PC-9 (cell line): ENCODE measurements around the gene MTA1. TPM values are rescaled to one million over a fixed set of nuclear protein-coding genes. Genes with fewer than 3 reads are reported as not detected.

ENCODE experiments used
- BruUV-seq: library from RNA; stranded (reverse); fragments of 400-500 nt; replicated peaks from 2 replicates; lab custom pipeline; 2021; lab: Mats Ljungman, UMichigan
- CTCF ChIA-PET: fragments of 300-600 bp; sonication (Branson Sonifier 250); formaldehyde crosslinking; loops from one replicate; lab custom pipeline; 2022; ENCODE audit warnings: antibody characterized with exemption; lab: Charles Lee
- POLR2A ChIA-PET: fragments of 300-600 bp; sonication (Branson Sonifier 250); formaldehyde crosslinking; loops from one replicate; lab custom pipeline; 2022; ENCODE audit warnings: antibody characterized with exemption; ENCODE audit not compliant: unreplicated experiment; lab: Charles Lee
- DNase-seq, 2 experiments: peaks; one replicate each; pipeline versions ENCODE4 v3.0.0 to v3.0.0-alpha.2; 2015 to 2022; ENCODE audit warnings: mixed read lengths in 1 of 2
- H2AFZ ChIP-seq: fragments of 200-600 bp; sonication (generic); 2 replicates; pipeline ENCODE4 v1.8.1; 2017; ENCODE audit warnings: antibody characterized with exemption
- H3F3A ChIP-seq: fragments of 200-600 bp; sonication (generic); 2 replicates; pipeline ENCODE4 v1.8.1; 2017; ENCODE audit warnings: antibody characterized with exemption, mild to moderate bottlenecking, low read depth; ENCODE audit not compliant: insufficient read depth
- H3K27ac ChIP-seq: fragments of 200-600 bp; sonication (generic); 2 replicates; pipeline ENCODE4 v1.6.1; 2016; ENCODE audit warnings: mixed run types
- H3K27me3 ChIP-seq: fragments of 200-600 bp; sonication (generic); 2 replicates; pipeline ENCODE4 v1.6.1; 2016; ENCODE audit warnings: low read depth, mixed run types; ENCODE audit not compliant: insufficient read depth
- H3K36me3 ChIP-seq: fragments of 200-600 bp; sonication (generic); 2 replicates; pipeline ENCODE4 v1.6.1; 2016; ENCODE audit warnings: low read depth, mixed run types
- H3K4me1 ChIP-seq: fragments of 200-600 bp; sonication (generic); replicated peaks from 2 replicates; pipeline ENCODE4 v1.6.1; 2016; ENCODE audit warnings: mixed run types; ENCODE audit not compliant: insufficient read depth
- H3K4me2 ChIP-seq: fragments of 200-600 bp; sonication (generic); 2 replicates; pipeline ENCODE4 v1.6.1; 2017; ENCODE audit warnings: mixed run types
- H3K4me3 ChIP-seq: fragments of 200-600 bp; sonication (generic); 2 replicates; pipeline ENCODE4 v1.6.1; 2016; ENCODE audit warnings: mixed run types
- H3K79me2 ChIP-seq: fragments of 200-600 bp; sonication (generic); 2 replicates; pipeline ENCODE4 v1.6.1; 2017; ENCODE audit warnings: low read depth, mixed run types
- H3K9me2 ChIP-seq: fragments of 200-600 bp; sonication (generic); 2 replicates; pipeline ENCODE4 v1.8.1; 2017; ENCODE audit warnings: mild to moderate bottlenecking; ENCODE audit not compliant: insufficient read depth
- H3K9me3 ChIP-seq: fragments of 200-600 bp; sonication (generic); 2 replicates; pipeline ENCODE4 v1.8.1; 2016; ENCODE audit warnings: low read depth; ENCODE audit not compliant: insufficient read depth
- H4K20me1 ChIP-seq: fragments of 200-600 bp; sonication (generic); 2 replicates; pipeline ENCODE4 v1.8.1; 2017; ENCODE audit not compliant: insufficient read depth
- EZH2 ChIP-seq: fragments of 200-600 bp; sonication (generic); IDR thresholded peaks from 2 replicates; pipeline ENCODE4 v1.8.0; 2017; ENCODE audit warnings: antibody characterized with exemption, low read depth
- intact Hi-C: fragments of 100-400 bp; cut with micrococcal nuclease; formaldehyde crosslinking; loops from one replicate; pipeline ENCODE4 v1.10.0; 2022; ENCODE audit not compliant: unreplicated experiment
- total RNA-seq: library from RNA; stranded (reverse); gene quantifications from 2 replicates; pipeline ENCODE4 v1.2.3, GENCODE V29; 2021
- TF ChIP-seq, protein P1 (sequence below): fragments of 200-600 bp; sonication (generic); conservative IDR thresholded peaks from 2 replicates; pipeline ENCODE4 v1.6.1; 2017; ENCODE audit warnings: mixed run types, antibody characterized with exemption, mild to moderate bottlenecking, moderate library complexity

The MTA1 gene
- total RNA-seq, 1 experiment from 2014 or later: 124 TPM

DNA sequence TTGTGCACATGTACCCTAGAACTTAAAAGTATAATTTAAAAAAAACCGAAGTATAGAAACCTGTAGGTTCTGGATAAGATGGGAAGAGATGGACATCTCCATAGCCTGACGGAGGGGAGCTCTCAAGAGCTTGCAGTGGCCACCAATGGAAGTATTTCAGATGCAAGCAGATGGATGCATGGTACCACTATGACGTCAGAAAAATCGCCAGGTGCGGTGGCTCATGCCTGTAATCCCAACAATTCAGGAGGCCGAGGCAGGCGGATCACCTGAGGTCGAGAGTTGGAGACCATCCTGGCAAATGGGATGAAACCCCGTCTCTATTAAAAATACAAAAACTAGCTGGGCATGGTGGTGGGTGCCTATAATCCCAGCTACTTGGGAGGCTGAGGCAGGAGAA is 17.9 kb upstream of the MTA1 start:
- TF ChIP-seq EZH2: no peak
- TF ChIP-seq, protein P1, sequence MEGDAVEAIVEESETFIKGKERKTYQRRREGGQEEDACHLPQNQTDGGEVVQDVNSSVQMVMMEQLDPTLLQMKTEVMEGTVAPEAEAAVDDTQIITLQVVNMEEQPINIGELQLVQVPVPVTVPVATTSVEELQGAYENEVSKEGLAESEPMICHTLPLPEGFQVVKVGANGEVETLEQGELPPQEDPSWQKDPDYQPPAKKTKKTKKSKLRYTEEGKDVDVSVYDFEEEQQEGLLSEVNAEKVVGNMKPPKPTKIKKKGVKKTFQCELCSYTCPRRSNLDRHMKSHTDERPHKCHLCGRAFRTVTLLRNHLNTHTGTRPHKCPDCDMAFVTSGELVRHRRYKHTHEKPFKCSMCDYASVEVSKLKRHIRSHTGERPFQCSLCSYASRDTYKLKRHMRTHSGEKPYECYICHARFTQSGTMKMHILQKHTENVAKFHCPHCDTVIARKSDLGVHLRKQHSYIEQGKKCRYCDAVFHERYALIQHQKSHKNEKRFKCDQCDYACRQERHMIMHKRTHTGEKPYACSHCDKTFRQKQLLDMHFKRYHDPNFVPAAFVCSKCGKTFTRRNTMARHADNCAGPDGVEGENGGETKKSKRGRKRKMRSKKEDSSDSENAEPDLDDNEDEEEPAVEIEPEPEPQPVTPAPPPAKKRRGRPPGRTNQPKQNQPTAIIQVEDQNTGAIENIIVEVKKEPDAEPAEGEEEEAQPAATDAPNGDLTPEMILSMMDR: no peak
- H3F3A ChIP-seq: peaks cover 13% of the 10 kb centered on the region; the same call in 1 of the 2 replicates

DNA sequence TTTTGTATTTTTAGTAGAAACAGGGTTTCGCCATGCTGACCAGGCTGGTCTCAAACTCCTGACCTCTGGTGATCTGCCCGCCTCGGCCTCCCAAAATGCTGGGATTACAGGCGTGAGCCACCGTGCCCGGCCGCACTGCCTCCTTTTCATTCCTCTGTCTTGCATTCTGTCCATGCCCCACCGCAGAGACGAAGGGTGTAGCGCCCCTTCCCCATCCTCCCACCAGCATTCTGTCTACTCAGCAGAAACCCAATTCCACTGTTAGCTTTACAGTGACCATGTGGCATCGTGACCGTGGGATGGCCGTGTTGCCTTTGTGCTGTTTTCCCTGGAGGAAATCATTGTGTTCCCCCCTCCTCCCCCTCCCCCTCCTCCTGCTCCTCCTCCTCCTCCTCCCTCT is 11.0 kb upstream of the MTA1 start:
- Histone ChIP-seq H2AFZ (no peak overlapping the region), H3K4me3 (no peak overlapping the region), H3F3A (peaks cover 5% of the 10 kb centered on the region; the same call in 1 of the 2 replicates), H3K27ac (no peak overlapping the region), H3K9me2 (no peaks in the 10 kb centered on the region), H3K4me2 (no peak overlapping the region), H3K9me3 (peaks cover 6% of the 10 kb centered on the region; the same call in 1 of the 2 replicates), H3K4me1 (peaks cover 5% of the 10 kb centered on the region), H4K20me1 (no peaks in the 10 kb centered on the region), H3K27me3 (peaks cover 26% of the 10 kb centered on the region), H3K36me3 (no peaks in the 10 kb centered on the region), H3K79me2 (no peaks in the 10 kb centered on the region)
- CTCF ChIA-PET: no interaction called here
- POLR2A ChIA-PET: no interaction called here
- intact Hi-C loops: no loop called here
- DNase-seq: no peak
- BruUV-seq: no TSS peak
- TF ChIP-seq, protein P1: no peak
- TF ChIP-seq EZH2: no peak

More for the DNA sequence above, 17.9 kb upstream of the MTA1 start:
- BruUV-seq: no TSS peak
- peaks cover 22% of the 10 kb centered on the region for H3K36me3 ChIP-seq
- no peak overlapping the region for H3K4me3 ChIP-seq
- H3K9me2 ChIP-seq: no peaks in the 10 kb centered on the region
- ChIA-PET POLR2A (no interaction called here), CTCF (no interaction called here)
- intact Hi-C loops: no loop called here
- no peak overlapping the region for H3K27ac ChIP-seq
- peaks cover 11% of the 10 kb centered on the region for H3K79me2 ChIP-seq
- H2AFZ ChIP-seq: no peak overlapping the region
- no peaks in the 10 kb centered on the region for H4K20me1 ChIP-seq
- H3K9me3 ChIP-seq: peaks cover 50% of the 10 kb centered on the region
- no peak overlapping the region for H3K4me2 ChIP-seq
- H3K4me1 ChIP-seq: peaks cover 7% of the 10 kb centered on the region; the same call in 1 of the 2 replicates
- DNase-seq: no peak
- no peaks in the 10 kb centered on the region for H3K27me3 ChIP-seq

DNA sequence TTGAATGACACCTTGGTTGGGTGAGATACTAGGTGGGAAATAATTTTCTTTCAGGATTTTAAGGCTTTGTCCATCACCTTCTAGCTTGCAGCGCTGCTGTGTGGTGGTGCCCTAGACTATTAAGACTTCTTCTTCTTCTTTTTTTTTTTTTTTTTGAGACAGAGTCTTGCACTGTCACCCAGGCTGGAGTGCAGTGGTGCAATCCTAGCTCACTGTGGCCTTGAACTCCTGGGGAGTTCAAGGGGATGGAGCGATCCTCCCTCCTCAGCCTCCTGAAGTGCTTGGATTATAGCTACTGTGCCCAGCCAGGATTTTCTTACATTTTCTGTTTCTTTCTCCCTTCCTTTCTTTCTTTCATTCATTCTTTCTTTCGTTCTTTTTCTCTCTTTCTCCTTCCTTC is 10.3 kb upstream of the MTA1 start:
- intact Hi-C loops: no loop called here
- no peaks in the 10 kb centered on the region for H4K20me1 ChIP-seq
- no peak for TF ChIP-seq EZH2
- TF ChIP-seq, protein P1: no peak
- peaks cover 12% of the 10 kb centered on the region; the same call in 1 of the 2 replicates for H3F3A ChIP-seq
- ChIA-PET POLR2A (no interaction called here), CTCF (no interaction called here)
- H3K36me3 ChIP-seq: no peaks in the 10 kb centered on the region
- H3K27me3 ChIP-seq: peaks cover 32% of the 10 kb centered on the region
- no peak overlapping the region for H3K4me3 ChIP-seq
- no peaks in the 10 kb centered on the region for H3K79me2 ChIP-seq
- no peak overlapping the region for H3K27ac ChIP-seq
- no TSS peak for BruUV-seq
- H3K4me2 ChIP-seq: no peak overlapping the region
- no peaks in the 10 kb centered on the region; the same call in 1 of the 2 replicates for H3K9me3 ChIP-seq
- H2AFZ ChIP-seq: no peak overlapping the region
- peaks cover 5% of the 10 kb centered on the region for H3K4me1 ChIP-seq
- H3K9me2 ChIP-seq: no peaks in the 10 kb centered on the region
- DNase-seq: no peak
